GM21529 (cell line): Measurements from ENCODE around the gene LGALS7B.
"Not testable (repeated sequence)": the region's sequence is repeated elsewhere in the genome, so short reads cannot be mapped to it uniquely, and the experiment has no call there.

Experiments used
- ATAC-seq: cut with Tn5 transposase; IDR thresholded peaks from one replicate; pipeline ENCODE4 v1.9.1; 2021; ENCODE audit not compliant: unreplicated experiment

Gene LGALS7B

DNA sequence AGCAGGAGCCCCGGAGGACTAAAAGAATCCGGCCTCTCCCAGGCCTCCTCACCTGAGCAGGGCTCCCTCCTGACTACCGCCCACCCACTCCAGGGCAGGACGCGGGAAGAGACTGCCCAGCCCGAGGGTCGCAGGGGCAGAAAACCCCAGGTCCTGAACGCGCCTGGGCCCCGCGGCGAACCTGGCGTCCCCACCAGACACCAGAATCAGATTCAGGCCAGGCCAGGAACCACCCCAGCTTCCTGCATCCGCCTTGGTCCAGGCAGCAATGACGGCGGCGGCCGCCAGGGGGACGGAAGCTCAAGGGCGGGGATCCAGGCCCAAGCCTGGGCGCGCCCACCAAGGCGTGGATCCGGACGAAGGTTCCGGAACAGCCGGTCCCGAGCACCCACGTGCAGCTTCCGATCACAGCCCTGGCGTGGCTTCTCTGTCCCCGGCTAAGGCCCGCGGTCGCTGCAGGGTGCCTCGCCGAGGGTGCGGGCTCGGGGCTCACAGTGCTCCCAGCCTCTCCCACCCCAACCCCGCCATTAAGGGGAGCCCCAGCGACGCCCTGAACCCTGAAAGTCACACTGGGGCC, 19.3 kb upstream of the LGALS7B start:
- no peak for ATAC-seq

DNA sequence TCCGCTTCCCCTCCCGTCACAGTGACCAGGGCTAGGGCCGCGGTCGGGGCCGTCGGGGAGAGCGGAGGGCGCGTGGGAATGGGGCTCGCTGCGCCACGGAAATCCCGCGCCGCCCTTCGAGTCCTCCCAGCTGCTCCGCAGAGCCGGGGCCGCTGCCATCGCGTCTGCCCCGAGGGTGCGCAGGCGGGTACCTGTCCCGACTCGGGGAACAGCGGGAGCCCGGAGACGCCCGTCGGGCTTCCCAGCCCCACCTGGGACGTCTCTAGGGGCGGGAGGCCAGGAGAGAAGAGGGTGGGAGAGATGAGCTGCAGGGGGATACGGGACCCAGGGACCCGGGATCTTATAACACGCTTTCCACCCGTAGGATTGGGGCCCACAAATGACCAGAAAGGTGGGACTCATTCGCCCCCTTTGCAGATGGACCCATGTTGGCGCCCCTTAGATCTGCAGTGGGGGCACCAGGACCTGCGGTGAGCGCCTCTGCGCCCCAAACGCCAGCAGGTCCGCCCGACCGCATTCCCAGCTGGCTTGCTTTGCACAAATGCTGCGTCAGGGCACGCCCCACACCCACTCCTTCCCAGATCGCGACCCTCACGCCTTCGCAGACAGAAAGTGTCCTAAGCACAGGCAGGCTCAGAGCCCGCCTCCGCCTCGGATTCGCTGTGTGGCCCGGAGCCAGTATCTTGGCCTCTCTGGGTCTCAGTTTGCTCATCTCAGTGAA, 18.6 kb upstream of the LGALS7B start:
- peak; percentile 16 for ATAC-seq

- peak; percentile 80 for ATAC-seq
Observed at GRCh38 chr19:38770949-38771275, 18.1 kb upstream of the LGALS7B start.

DNA sequence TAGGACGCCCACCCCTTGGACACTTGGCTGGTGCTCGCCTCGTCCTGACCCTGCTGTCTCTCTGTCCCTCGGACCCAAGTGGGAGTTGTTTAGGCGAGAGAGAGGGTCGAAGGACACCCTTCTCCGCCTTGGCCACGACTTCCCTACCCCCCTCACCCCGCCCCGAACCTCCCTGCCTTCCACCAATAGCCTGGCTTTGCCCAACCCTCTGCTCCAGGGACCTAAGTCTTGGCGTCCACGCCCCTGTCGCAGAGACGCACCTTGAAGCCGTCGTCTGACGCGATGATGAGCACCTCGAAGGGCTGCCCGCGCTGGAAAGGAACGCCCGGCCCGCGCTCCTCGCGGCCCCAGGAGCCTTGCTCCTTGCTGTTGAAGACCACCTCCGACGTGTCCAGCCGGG, 17.4 kb upstream of the LGALS7B start:
- not testable (repeated sequence) for ATAC-seq

- ATAC-seq = no peak
Observed at GRCh38 chr19:38773469-38774177, 15.4 kb upstream of the LGALS7B start, which contains the start of gene LGALS7. Gene LGALS7 (minus strand): TSS chr19:38773517. CDS start chr19:38773492, 25 bp downstream.

GRCh38 chr19:38774181-38774950, 14.6 kb upstream of the LGALS7B start:
- ATAC-seq = no peak

GRCh38 chr19:38778733-38779132, 10.3 kb upstream of the LGALS7B start:
- ATAC-seq = no peak

DNA sequence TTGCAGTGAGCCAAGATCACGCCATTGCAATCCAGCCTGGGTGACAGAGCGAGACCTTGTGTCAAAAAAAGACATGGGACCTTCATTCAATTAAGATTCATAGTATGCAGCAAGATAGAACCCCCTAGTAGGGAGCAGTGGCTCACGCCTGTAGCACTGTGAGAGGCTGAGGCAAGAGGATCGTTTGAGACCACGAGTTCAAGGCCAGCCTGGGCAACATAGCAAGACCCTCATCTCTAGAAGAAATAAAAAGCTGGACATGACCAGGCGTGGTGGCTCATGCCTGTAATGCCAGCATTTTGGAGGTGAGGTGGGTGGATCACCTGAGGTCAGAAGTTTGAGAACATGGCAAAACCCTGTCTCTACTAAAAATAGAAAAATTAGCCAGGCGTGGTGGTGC, 8.6 kb upstream of the LGALS7B start:
- ATAC-seq = no peak

DNA sequence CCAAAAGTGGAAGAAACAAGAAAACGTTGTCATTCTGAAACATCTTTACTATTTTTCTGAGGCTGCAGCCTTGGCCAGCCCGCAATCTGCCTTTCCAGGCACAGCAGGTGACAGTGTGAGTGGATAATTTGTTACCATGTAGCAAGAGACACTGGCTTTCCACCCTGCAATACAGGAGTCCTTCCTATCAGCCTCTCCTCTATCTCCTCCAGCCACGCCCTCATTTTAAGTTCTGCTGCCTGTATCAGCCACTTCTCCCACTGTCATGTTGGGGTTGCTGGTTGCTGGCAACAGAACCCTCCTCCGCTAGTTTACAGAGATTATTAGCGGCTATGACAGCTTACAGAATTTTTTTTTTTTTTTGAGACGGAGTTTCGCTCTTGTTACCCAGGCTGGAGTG, 7.9 kb upstream of the LGALS7B start:
- no peak for ATAC-seq

- ATAC-seq = not testable (repeated sequence)
Observed at GRCh38 chr19:38782212-38782611, 6.8 kb upstream of the LGALS7B start.

DNA sequence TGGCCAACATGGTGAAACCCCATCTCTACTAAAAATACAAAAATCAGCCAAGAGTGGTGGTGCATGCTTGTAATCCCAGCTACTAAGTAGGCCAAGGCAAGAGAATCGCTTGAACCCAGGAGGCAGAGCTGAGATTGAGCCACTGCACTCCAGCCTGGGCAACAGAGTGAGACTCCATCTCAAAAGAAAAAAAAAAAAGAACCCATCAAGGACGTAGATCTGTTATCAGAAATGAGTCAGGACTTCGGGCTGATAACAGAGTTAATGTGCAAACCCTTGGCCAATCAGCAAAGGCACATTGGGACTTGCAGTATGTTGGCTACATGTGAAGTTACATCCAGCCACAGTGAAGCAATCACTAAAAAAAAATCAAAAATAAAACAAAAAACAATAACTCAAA, 4.8 kb upstream of the LGALS7B start:
- ATAC-seq = no peak

DNA sequence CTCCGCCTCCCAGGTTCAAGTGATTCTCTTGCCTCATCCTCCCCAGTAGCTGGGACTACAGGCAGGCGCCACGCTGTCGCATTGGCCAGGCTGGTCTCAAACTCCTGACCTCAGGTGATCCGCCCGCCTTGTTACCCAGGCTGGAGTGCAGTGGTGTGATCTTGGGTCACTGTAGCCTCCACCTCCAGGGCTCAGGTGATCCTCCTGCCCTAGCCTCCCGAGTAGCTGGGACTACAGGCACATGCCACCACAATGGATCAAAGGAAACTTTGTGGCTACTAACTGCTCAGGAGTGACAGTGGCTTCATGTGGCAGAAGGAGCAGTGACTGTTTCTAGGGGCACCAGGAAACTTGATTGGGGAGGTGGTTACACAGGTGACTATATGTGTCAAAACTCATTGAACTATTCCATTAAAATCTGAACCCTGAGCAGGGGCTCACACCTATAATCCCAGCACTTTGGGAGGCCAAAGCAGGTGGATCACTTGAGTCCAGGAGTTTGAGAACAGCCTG, 3.8 kb upstream of the LGALS7B start:
- ATAC-seq = no peak

DNA sequence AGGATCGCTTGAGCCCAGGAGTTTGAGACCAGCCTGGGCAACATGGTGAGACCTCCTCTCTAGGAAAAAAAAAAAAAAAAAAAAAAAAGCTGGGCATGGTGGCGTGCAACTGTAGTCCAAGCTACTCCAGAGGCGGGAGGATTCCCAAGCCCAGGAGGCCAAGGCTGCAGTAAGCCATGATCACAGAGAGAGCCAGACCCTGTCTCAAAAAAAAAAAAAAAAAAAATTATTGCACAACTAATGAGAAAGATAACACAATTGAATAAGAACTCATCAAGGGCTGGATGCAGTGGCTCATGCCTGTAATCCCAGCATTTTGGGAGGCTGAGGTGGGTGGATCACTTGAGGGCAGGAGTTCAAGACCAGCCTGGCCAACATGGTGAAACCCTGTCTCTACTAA, 2.9 kb upstream of the LGALS7B start:
- ATAC-seq = not testable (repeated sequence)

- no peak for ATAC-seq
Observed at GRCh38 chr19:38786572-38787265, 2.3 kb upstream of the LGALS7B start.

GRCh38 chr19:38790507-38791403, 1.8 kb downstream of the LGALS7B start:
- not testable (repeated sequence) for ATAC-seq

- ATAC-seq = not testable (repeated sequence)
Observed at GRCh38 chr19:38791451-38792064, 2.6 kb downstream of the LGALS7B start.

- ATAC-seq = no peak
Observed at GRCh38 chr19:38792250-38793111, 3.5 kb downstream of the LGALS7B start.

GRCh38 chr19:38793177-38793576, 4.2 kb downstream of the LGALS7B start:
- ATAC-seq = no peak
